ENCODE data around the gene TTC39A. TPM values are rescaled to one million over a fixed set of nuclear protein-coding genes. Genes with fewer than 3 reads are reported as not detected.

TTC39A gene
- total and polyA plus RNA-seq, 2 donors from 2014 or later: 31.4 to 70.1 TPM

- Histone ChIP-seq H3K4me3 (ENCODE audit: low read length in 3 of 3) (no peak overlapping the region), H3K27ac (ENCODE audit: low read depth in 2 of 2, low read length in 2 of 2) (peak overlapping the region; percentile 14 to 57), H3K27me3 (ENCODE audit: control insufficient read depth, insufficient read depth, low read length) (no peaks in the 10 kb centered on the region), H3K4me1 (ENCODE audit: control insufficient read depth in 2 of 3, insufficient read depth in 2 of 3, low read depth in 1 of 3, low read length in 3 of 3) (peaks cover 0 to 23% (median 17%) of the 10 kb centered on the region in 3 donors), H3K9ac (ENCODE audit: low read length in 3 of 3) (no peak overlapping the region), H3K9me3 (ENCODE audit: control insufficient read depth in 2 of 3, insufficient read depth in 1 of 3, low read length in 3 of 3) (no peaks in the 10 kb centered on the region), H3K36me3 (ENCODE audit: control insufficient read depth in 2 of 3, insufficient read depth in 3 of 3, low read length in 3 of 3) (no peaks in the 10 kb centered on the region)
- FAIRE-seq: no peak
- TF ChIP-seq, protein P1, sequence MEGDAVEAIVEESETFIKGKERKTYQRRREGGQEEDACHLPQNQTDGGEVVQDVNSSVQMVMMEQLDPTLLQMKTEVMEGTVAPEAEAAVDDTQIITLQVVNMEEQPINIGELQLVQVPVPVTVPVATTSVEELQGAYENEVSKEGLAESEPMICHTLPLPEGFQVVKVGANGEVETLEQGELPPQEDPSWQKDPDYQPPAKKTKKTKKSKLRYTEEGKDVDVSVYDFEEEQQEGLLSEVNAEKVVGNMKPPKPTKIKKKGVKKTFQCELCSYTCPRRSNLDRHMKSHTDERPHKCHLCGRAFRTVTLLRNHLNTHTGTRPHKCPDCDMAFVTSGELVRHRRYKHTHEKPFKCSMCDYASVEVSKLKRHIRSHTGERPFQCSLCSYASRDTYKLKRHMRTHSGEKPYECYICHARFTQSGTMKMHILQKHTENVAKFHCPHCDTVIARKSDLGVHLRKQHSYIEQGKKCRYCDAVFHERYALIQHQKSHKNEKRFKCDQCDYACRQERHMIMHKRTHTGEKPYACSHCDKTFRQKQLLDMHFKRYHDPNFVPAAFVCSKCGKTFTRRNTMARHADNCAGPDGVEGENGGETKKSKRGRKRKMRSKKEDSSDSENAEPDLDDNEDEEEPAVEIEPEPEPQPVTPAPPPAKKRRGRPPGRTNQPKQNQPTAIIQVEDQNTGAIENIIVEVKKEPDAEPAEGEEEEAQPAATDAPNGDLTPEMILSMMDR (IDR thresholded peaks at IDR 0.05; ENCODE audit: borderline replicate concordance, extremely low read depth, insufficient read depth): no peak
- peak in 2 of 5 donors; percentile 25 to 47 for DNase-seq
- intact Hi-C loops (cut with DNase I): no loop called here
Observed at GRCh38 chr1:51316113-51316845, 14.1 kb downstream of the TTC39A start.

- TF ChIP-seq, protein P1 (IDR thresholded peaks at IDR 0.05; ENCODE audit: borderline replicate concordance, extremely low read depth, insufficient read depth): no peak
- no peaks in the 10 kb centered on the region for H3K36me3 ChIP-seq (ENCODE audit: control insufficient read depth in 2 of 3, insufficient read depth in 3 of 3, low read length in 3 of 3)
- no peak for FAIRE-seq
- intact Hi-C loops (cut with DNase I): no loop called here
- no peaks in the 10 kb centered on the region for H3K9me3 ChIP-seq (ENCODE audit: control insufficient read depth in 2 of 3, insufficient read depth in 1 of 3, low read length in 3 of 3)
- peak overlapping the region; percentile 57 to 87 for H3K27ac ChIP-seq (ENCODE audit: low read depth in 2 of 2, low read length in 2 of 2)
- peak overlapping the region in 1 of 3 donors; percentile 30 for H3K9ac ChIP-seq (ENCODE audit: low read length in 3 of 3)
- H3K4me3 ChIP-seq (ENCODE audit: low read length in 3 of 3): no peak overlapping the region
- peak in 3 of 5 donors; percentile 39 to 78 (median 44) for DNase-seq
- H3K4me1 ChIP-seq (ENCODE audit: control insufficient read depth in 2 of 3, insufficient read depth in 2 of 3, low read depth in 1 of 3, low read length in 3 of 3): peaks cover 0 to 23% (median 17%) of the 10 kb centered on the region in 3 donors
- H3K27me3 ChIP-seq (ENCODE audit: control insufficient read depth, insufficient read depth, low read length): no peaks in the 10 kb centered on the region
Observed at GRCh38 chr1:51314974-51315373, 15.4 kb downstream of the TTC39A start.

DNA sequence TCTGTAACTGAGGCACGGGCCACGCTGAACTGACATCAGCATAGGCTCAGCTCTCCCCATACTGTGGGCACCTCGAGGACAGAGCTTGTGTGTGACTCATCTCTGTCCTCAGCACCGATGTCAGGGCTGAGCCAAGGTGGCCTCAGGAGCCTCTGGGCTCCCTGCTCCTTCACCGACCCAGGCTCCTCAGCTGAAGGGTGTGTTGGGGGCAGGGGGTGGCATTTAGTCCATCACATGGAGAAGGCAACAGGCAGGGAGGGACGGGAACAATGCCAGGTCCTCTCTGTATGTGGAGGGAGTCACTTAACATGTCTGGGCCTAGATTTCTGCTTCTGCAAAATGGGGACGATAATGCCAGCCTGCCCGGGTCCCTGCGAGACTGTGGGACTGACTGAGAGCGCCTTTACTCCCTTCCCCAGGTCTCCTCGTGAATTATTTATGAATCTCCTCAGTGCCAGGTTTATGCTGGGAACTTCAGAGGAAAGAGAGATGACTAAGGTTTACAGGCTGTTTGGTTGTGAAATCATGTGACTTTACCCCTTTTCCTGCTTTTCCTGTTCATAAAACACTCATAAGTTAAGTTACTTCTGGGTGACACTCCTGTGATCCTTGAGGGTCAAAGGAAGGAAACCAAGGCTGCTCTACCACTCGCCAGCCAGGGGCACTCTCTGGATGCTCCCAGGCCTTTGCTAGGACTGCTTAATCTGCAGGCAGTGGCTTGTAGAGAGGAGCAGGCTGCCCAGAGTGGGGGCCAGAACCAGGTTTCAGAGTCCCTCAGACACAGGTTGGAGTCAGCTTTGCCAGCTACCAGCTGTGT is 16.2 kb downstream of the TTC39A start:
- peak; percentile 77 for FAIRE-seq
- TF ChIP-seq, protein P1 (IDR thresholded peaks at IDR 0.05; ENCODE audit: borderline replicate concordance, extremely low read depth, insufficient read depth): no peak
- peak overlapping the region in 1 of 3 donors; percentile 57 for H3K9ac ChIP-seq (ENCODE audit: low read length in 3 of 3)

More for the DNA sequence above, 16.2 kb downstream of the TTC39A start:
- Histone ChIP-seq H3K4me3 (ENCODE audit: low read length in 3 of 3) (no peak overlapping the region), H3K27ac (ENCODE audit: low read depth in 2 of 2, low read length in 2 of 2) (peak overlapping the region; percentile 87), H3K4me1 (ENCODE audit: control insufficient read depth in 2 of 3, insufficient read depth in 2 of 3, low read depth in 1 of 3, low read length in 3 of 3) (peaks cover 0 to 23% (median 17%) of the 10 kb centered on the region in 3 donors), H3K36me3 (ENCODE audit: control insufficient read depth in 2 of 3, insufficient read depth in 3 of 3, low read length in 3 of 3) (no peaks in the 10 kb centered on the region), H3K9me3 (ENCODE audit: control insufficient read depth in 2 of 3, insufficient read depth in 1 of 3, low read length in 3 of 3) (no peaks in the 10 kb centered on the region), H3K27me3 (ENCODE audit: control insufficient read depth, insufficient read depth, low read length) (no peaks in the 10 kb centered on the region)
- DNase-seq: peak in 3 of 5 donors; percentile 62 to 78 (median 65)
- intact Hi-C loops (cut with DNase I): no loop called here
